Mesenteric fat pad (tissue), 1 donor: Measurements from ENCODE around the gene PIP4P1. TPM values are rescaled to one million over a fixed set of nuclear protein-coding genes. Genes with fewer than 3 reads are reported as not detected.

Source experiments
- DNase-seq: peaks from one replicate; pipeline ENCODE4 v3.0.0-alpha.2; 2020; ENCODE audit warnings: low spot score
- total RNA-seq: library from RNA; stranded (reverse); fragmentation: NEBNext Ultra II Directional; extraction: Animal tissue kit (Norgen Biotek cat#: 25700); gene quantifications from one replicate; pipeline ENCODE4 v1.2.1, GENCODE V29; 2021
- donor health status: DM: yes; HTN: yes; CAD: no.

Gene PIP4P1
- total RNA-seq, 1 donor from 2014 or later = 28.0 TPM

- DNase-seq = no peak
Measured at GRCh38 chr14:20409226-20409625, 52.0 kb downstream of the PIP4P1 start.

Other genes with a start within 250 kb of the PIP4P1 start
- not detected for gene OR11H6, start 237.7 kb downstream of the PIP4P1 start, total RNA-seq
- gene OR11H7, start 232.5 kb downstream of the PIP4P1 start, total RNA-seq = not detected
- gene OR11H4, start 222.1 kb downstream of the PIP4P1 start, total RNA-seq = not detected
- 11.1 TPM for gene TTC5, start 155.5 kb downstream of the PIP4P1 start, total RNA-seq
- gene CCNB1IP1, start 128.2 kb downstream of the PIP4P1 start, total RNA-seq = 22.1 TPM
- gene PARP2, start 117.8 kb downstream of the PIP4P1 start, total RNA-seq = 9.8 TPM
- gene TEP1, start 47.9 kb downstream of the PIP4P1 start, total RNA-seq = 37.1 TPM
- gene KLHL33, start 25.3 kb downstream of the PIP4P1 start, total RNA-seq = 0.35 TPM
- 23.3 TPM for gene OSGEP, start 6.6 kb downstream of the PIP4P1 start, total RNA-seq
- gene APEX1, start 6.2 kb downstream of the PIP4P1 start, total RNA-seq = 118 TPM
- gene PNP, start 8.0 kb upstream of the PIP4P1 start, total RNA-seq = 69.1 TPM
- not detected for gene RNASE10, start 44.1 kb upstream of the PIP4P1 start, total RNA-seq
- gene RNASE9, start 99.6 kb upstream of the PIP4P1 start, total RNA-seq = not detected
- not detected for gene RNASE11, start 126.6 kb upstream of the PIP4P1 start, total RNA-seq
- not detected for gene RNASE12, start 129.9 kb upstream of the PIP4P1 start, total RNA-seq
- not detected for gene OR6S1, start 180.3 kb upstream of the PIP4P1 start, total RNA-seq
- gene RNASE4, start 223.1 kb upstream of the PIP4P1 start, total RNA-seq = 67.0 TPM
- 38.9 TPM for gene ANG, start 227.3 kb upstream of the PIP4P1 start, total RNA-seq